Stimulated activated naive CD8-positive, alpha-beta T cell treated with anti-CD3 and anti-CD28 coated beads, Interleukin-15, Interleukin-2, amounts not matched to agents 100 ng/mL and 50 ng/mL, for 24 hours (primary cell): Measurements from ENCODE around the gene MISP.

Experiments used
- H3K27ac Mint-ChIP-seq: one replicate; pipeline ENCODE4 v1.8.0; 2021; ENCODE audit warnings: mild to moderate bottlenecking, mixed read lengths
- H3K27me3 Mint-ChIP-seq: one replicate; pipeline ENCODE4 v1.8.0; 2021; ENCODE audit warnings: mixed read lengths
- H3K36me3 Mint-ChIP-seq: one replicate; pipeline ENCODE4 v1.8.0; 2021; ENCODE audit warnings: low read depth, mixed read lengths
- H3K4me1 Mint-ChIP-seq: one replicate; pipeline ENCODE4 v1.8.0; 2021; ENCODE audit warnings: low read depth, mixed read lengths
- H3K4me3 Mint-ChIP-seq: one replicate; pipeline ENCODE4 v1.8.0; 2021; ENCODE audit warnings: mild to moderate bottlenecking, mixed read lengths
- H3K9me3 Mint-ChIP-seq: one replicate; pipeline ENCODE4 v1.8.0; 2021; ENCODE audit warnings: mixed read lengths

The MISP gene

DNA sequence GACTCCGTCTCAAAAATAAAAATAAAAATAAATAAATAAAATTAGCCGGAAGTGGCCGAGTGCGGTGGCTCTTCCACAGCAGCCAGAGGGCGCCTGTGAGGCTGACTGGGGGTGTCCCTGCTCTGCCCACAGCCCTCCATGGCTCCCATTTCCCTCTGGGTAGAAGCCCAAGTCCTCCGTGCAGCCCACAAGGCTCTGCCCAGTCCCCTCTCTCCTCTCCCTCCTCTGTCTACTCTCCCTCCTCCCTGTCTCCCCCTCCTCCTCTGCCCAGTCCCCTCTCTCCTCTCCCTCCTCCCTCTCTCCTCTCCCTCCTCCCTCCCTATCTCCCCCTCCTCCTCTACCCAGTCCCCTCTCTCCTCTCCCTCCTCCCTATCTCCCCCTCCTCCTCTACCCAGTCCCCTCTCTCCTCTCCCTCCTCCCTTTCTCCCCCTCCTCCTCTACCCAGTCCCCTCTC lies 20.4 kb downstream of the MISP start:
- H3K9me3 Mint-ChIP-seq = no peaks in the 10 kb centered on the region
- no peak overlapping the region for H3K4me3 Mint-ChIP-seq
- H3K36me3 Mint-ChIP-seq = no peaks in the 10 kb centered on the region
- peaks cover 2% of the 10 kb centered on the region for H3K4me1 Mint-ChIP-seq
- H3K27me3 Mint-ChIP-seq = peaks cover 3% of the 10 kb centered on the region
- H3K27ac Mint-ChIP-seq = no peak overlapping the region

DNA sequence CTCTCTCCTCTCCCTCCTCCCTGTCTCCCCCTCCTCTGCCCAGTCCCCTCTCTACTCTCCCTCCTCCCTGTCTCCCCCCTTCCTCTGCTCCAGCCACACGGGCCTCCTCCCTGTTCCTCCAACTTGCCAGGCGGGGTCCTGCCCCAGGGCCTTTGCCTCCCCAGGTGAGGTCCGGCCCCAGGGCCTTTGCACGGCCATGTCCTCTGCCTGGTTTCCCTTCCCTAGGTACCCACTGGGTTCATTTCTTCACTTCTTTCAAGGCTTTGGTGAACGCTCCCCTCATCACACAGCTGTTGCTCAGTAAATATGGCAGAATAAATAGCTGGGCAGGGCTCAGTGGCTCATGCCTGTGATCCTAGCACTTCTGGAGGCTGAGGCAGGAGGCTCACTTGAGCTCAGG lies 21.2 kb downstream of the MISP start:
- Mint-ChIP-seq H3K27me3 (peaks cover 3% of the 10 kb centered on the region), H3K4me1 (peaks cover 2% of the 10 kb centered on the region), H3K9me3 (no peaks in the 10 kb centered on the region), H3K4me3 (no peak overlapping the region), H3K36me3 (no peaks in the 10 kb centered on the region), H3K27ac (no peak overlapping the region)

DNA sequence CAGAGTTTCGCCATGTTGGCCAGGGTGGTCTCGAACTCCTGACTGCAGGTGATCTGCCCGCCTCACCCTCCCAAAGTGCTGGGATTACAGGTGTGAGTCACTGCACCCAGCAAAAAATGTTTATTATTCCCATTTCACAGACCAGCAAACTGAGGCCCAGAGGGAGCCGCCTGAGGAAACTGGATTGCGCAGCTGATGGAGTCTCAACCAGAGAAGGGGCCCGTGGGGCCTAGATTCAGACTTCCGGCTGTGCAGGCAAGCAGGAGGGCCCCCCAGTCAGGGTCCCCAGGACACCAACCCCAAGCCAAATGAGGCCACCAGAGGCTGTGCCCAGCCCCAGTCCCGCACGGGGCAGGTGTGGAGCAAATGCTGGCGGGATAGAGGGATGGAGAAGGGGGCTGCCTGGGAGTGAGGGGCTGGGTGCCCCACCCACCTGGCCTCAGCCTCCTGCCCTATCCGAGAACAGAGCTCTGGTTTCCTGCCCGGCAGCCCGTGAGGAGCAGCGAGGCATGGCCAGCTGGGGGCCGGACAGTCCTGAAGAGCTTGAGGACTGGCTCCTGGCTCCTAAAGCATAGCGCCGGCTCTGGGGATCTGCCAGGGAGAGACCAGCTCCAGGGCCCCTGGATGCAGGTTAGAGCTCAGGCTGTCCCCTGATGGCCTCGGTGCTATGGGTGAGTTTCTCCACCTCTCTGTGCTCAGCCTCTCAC lies 22.0 kb downstream of the MISP start:
- Mint-ChIP-seq H3K27ac (no peak overlapping the region), H3K4me1 (peaks cover 2% of the 10 kb centered on the region), H3K27me3 (peaks cover 3% of the 10 kb centered on the region), H3K36me3 (no peaks in the 10 kb centered on the region), H3K9me3 (no peaks in the 10 kb centered on the region), H3K4me3 (no peak overlapping the region)

DNA sequence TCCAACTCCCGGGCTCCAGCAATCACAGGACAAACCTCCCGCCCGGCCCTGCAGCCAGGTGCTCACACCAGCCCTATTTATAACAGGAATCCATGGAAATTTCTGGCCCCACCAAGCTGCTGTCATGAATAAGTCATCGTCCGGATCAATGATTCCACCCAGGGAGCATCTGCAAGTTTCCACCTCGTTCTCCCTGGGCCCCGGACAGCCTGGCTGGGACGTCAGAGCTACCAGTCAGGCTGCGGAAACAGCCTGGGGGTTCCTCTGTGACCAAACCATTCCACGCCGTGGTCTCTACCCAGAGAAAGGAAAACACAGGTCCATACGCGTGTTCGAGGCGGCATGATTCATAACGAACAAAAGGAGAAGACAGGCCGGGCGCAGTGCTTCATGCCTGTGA lies 25.6 kb downstream of the MISP start:
- no peaks in the 10 kb centered on the region for H3K27me3 Mint-ChIP-seq
- H3K4me3 Mint-ChIP-seq = no peak overlapping the region
- no peak overlapping the region for H3K27ac Mint-ChIP-seq
- H3K9me3 Mint-ChIP-seq = no peaks in the 10 kb centered on the region
- H3K36me3 Mint-ChIP-seq = no peaks in the 10 kb centered on the region
- H3K4me1 Mint-ChIP-seq = no peaks in the 10 kb centered on the region

DNA sequence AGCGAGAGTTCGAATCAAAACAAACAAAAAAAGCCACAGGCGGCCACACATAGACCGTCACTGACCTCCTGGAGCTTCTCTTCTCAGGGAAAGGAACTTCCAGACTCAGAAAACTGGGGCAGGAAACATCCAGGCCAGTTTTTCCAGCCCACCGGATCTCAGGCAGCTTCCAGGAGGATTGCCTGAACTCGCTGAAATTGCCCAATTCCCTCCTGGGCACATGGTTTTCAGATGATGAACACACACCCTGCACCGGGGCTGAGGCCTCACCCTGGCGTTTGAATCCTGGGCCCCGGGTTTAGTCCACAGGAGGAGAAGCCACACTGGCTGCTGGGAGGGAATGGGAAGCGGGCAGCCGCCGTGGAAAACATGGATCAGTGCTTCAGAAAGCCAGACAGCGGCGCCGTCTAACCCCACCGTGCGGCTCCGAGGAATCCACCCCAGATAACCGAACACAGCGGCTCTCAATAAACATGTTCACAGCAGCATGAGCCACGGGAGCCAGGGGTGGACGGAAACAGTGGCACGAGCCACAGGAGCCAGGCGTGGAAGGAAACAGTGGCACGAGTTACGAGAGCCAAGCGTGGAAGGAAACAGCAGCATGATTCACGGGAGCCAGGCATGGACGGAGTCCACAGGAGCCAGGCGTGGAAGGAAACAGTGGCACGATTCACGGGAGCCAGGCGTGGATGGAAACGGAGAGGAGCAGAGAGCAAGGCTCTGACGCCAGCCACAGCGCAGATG lies 28.2 kb downstream of the MISP start:
- no peak overlapping the region for H3K27ac Mint-ChIP-seq
- no peaks in the 10 kb centered on the region for H3K9me3 Mint-ChIP-seq
- H3K4me3 Mint-ChIP-seq = no peak overlapping the region
- no peaks in the 10 kb centered on the region for H3K4me1 Mint-ChIP-seq
- H3K27me3 Mint-ChIP-seq = no peaks in the 10 kb centered on the region
- H3K36me3 Mint-ChIP-seq = no peaks in the 10 kb centered on the region

DNA sequence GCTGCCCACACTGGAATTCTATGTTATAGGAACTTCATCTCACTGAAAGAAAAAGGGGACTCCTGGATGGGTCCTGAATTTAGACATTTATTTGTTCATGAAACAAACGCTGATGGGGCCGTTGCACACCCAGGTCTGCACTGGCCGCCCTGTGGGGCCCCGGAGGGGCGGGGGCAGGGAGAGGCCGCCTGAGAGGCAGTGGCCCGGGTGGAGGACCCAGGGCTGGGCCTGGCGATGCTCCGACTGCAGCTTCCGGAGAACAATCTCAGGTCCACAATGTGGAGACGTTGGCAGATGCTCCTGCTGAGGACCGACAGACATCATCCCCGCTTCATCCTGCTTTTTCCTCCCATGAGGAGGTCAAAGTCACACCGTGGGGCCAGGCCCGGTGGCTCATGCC lies 30.0 kb downstream of the MISP start:
- Mint-ChIP-seq H3K9me3 (no peaks in the 10 kb centered on the region), H3K4me1 (no peaks in the 10 kb centered on the region), H3K4me3 (no peak overlapping the region), H3K27me3 (no peaks in the 10 kb centered on the region), H3K27ac (no peak overlapping the region), H3K36me3 (no peaks in the 10 kb centered on the region)

DNA sequence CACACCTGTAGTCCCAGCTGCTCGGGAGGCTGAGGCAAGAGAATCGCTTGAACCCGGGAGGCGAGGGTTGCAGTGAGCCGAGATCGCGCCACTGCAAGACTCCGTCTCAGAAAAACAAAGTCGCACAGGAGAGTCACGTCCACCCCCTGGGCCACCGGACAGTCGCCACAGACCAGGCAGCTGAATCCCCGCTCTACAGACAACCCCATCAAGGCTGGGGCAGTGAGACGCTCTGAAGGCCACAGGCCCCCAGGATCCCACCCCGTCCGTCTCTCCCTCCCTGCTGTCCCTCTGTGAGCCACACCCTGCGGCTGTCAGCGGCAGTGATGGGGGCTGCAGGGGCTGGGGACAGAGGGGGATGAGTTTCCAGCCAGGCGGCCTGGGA lies 30.9 kb downstream of the MISP start:
- no peaks in the 10 kb centered on the region for H3K4me1 Mint-ChIP-seq
- no peaks in the 10 kb centered on the region for H3K9me3 Mint-ChIP-seq
- no peaks in the 10 kb centered on the region for H3K27me3 Mint-ChIP-seq
- H3K27ac Mint-ChIP-seq = no peak overlapping the region
- H3K4me3 Mint-ChIP-seq = no peak overlapping the region
- no peaks in the 10 kb centered on the region for H3K36me3 Mint-ChIP-seq

DNA sequence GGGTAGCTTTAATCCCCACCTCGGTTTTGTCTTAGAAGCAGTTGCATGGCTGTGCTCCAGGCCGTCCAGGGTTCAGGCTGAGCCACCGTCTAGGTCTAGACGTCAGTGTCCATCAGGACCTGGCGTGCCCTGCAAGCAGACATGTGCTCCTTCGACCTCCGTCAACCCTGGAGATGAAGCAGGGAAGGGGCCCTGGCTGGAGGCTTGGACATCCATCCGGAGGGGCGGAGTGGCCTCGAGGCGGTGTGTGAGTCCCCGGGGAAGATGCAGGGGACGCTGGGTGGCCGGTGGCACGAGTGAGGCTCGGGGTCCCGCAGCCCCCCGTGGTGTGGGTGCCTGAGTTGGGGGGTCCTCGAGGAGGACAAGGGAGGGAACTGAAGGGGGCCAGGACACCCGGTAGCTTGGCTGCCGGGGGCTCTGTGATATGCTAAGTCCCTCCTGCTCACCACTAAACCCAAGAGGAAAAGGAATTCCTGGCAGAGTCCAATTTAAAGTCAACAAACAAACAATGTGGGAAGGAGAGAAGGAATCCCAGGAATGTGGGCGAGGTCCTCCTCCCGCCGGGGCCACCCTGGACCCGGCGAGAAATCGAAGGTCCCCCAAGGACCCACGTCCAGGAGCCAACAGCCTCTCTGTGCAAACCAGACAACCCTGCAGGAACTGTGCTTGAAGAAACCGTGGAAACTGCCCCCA lies 31.4 kb downstream of the MISP start:
- no peaks in the 10 kb centered on the region for H3K4me1 Mint-ChIP-seq
- no peak overlapping the region for H3K27ac Mint-ChIP-seq
- no peaks in the 10 kb centered on the region for H3K27me3 Mint-ChIP-seq

DNA sequence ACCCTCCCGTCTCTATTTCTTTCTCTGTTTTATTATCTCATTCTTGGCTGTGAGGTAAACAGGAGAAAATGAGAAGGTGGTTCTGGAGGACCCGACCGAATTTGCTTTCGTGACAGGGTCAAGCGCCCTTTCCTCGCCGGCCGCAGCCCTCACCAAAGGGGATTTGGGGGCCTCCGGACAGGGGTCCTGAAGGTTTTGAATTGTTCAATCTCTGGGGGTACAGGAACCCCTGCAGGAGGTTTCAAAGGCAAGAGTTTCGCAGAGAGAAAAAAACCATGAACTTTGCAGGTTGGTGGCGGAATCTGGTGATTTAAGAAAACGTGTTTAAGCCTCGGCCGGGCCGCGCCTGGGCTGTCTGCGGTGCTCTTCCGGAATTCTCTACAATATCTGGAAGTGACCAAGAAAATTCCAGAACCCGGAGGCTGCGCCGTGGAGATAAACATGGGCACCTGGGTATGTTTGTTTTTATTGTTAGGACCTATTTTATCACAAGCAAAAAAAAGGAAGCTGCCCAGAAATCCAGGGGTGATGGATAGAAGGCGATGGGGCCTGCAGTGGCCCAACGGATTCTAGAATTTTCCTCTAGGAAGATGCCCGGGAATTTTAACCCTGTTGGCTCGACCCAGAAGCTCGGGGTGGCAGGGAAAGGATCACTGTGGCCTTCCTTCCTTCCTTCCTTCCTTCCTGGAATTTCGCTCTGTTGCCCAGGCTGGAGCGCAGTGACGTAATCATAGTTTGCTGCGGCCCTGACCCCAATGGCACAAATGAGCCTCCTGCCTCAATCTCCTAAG lies 32.2 kb downstream of the MISP start:
- H3K27me3 Mint-ChIP-seq = no peaks in the 10 kb centered on the region
- H3K27ac Mint-ChIP-seq = no peak overlapping the region
- no peaks in the 10 kb centered on the region for H3K36me3 Mint-ChIP-seq
- no peaks in the 10 kb centered on the region for H3K4me1 Mint-ChIP-seq
- no peaks in the 10 kb centered on the region for H3K9me3 Mint-ChIP-seq
- H3K4me3 Mint-ChIP-seq = no peak overlapping the region

More for the DNA sequence above, 31.4 kb downstream of the MISP start:
- H3K36me3 Mint-ChIP-seq = no peaks in the 10 kb centered on the region
- no peak overlapping the region for H3K4me3 Mint-ChIP-seq
- H3K9me3 Mint-ChIP-seq = no peaks in the 10 kb centered on the region

DNA sequence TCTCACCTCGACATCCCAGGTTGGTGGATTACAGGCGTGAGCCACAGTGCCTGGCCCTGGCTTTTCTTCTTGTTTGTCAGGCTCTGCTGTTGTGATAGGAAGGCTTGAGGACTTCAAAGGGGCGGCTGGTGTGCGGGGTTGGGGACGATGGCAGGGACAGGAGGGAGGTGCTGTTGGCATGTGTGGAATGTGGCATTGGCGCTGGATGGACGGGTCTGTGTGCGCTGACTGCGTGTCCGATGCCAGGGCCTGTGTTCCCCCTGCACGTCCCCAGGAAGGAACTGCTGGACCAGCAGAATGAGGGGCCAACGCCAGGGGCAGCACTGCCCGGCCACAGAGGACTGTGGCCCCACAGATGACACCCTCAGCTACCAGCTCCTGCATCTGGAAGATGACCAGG lies 33.6 kb downstream of the MISP start:
- no peak overlapping the region for H3K4me3 Mint-ChIP-seq
- no peak overlapping the region for H3K27ac Mint-ChIP-seq
- H3K9me3 Mint-ChIP-seq = no peaks in the 10 kb centered on the region
- peaks cover under 1% of the 10 kb centered on the region for H3K27me3 Mint-ChIP-seq
- peaks cover 7% of the 10 kb centered on the region for H3K4me1 Mint-ChIP-seq
- no peaks in the 10 kb centered on the region for H3K36me3 Mint-ChIP-seq

DNA sequence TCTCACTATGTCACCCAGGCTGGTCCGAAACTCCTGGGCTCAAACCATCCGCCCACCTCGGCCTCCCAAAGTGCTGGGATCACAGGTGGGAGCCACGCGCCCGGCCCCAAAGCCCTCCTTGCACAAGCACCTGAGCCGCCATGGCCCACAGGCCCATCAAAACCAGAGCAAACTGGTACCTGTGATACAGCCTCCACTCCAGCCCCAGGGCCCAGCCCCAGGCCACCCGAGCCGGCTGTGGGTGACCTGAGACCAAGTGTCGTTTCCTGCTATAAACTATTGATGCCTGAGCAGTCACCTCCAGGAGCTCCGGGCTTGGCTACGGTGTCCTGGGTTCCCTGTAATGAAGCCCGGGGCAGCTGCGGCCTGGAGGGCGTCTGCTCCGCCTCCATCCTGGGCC lies 36.6 kb downstream of the MISP start:
- peaks cover 4% of the 10 kb centered on the region for H3K27me3 Mint-ChIP-seq
- H3K4me3 Mint-ChIP-seq = no peak overlapping the region
- H3K36me3 Mint-ChIP-seq = no peaks in the 10 kb centered on the region
- peaks cover 7% of the 10 kb centered on the region for H3K4me1 Mint-ChIP-seq
- H3K9me3 Mint-ChIP-seq = no peaks in the 10 kb centered on the region
- no peak overlapping the region for H3K27ac Mint-ChIP-seq

DNA sequence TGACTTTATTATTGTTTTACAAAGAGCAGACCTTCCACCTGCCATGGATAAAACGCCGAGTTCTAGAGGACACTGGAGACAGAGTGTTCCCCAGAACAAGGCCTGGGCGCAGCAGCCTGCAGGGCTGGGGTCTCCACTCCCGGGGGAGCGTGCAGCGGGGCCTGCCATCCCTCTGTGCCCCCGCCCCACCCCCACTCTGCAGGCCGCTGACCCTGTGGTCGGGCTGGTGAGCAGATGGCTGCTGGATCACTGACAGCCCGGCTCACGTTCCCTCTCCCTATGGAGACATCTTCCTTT lies 37.7 kb downstream of the MISP start:
- H3K4me1 Mint-ChIP-seq = peaks cover 7% of the 10 kb centered on the region
- no peaks in the 10 kb centered on the region for H3K9me3 Mint-ChIP-seq
- no peak overlapping the region for H3K27ac Mint-ChIP-seq
- H3K27me3 Mint-ChIP-seq = peaks cover 4% of the 10 kb centered on the region
- no peak overlapping the region for H3K4me3 Mint-ChIP-seq
- no peaks in the 10 kb centered on the region for H3K36me3 Mint-ChIP-seq

DNA sequence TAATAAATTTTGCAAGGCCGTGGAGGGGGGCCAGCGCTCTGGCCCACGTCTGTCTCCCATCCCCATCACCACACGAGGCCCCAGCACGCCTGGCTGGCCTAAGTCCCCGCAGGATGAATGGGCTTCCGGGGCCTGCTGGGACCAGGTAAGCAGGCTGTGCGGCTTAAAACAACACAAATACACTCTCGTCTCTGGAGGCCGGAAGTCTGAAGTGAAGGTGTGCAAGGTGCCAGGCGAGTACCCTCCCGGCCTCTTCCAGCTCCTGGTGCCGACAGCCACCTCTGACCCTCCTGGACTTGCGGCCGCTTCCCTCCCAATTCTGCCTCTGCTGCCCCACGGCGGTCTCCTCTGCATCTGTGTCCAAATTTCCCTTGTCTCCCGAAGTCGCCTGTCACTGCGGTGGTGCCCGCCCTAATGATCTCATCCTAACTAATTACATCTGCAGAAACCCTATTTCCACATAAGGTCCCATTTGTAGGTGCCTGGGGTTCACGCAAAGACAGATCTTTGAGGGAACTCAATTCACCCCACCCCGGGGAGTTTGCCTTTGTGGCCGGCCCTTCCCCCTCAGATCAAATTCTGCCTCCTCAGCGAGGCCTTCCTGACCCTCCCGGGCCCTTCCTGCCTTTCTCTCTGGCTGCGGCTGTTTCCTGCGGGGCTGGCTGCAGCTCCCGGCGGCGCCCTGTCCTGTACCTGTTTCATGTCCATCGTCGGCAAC lies 38.2 kb downstream of the MISP start:
- H3K27ac Mint-ChIP-seq = no peak overlapping the region
- peaks cover 7% of the 10 kb centered on the region for H3K4me1 Mint-ChIP-seq
- no peaks in the 10 kb centered on the region for H3K36me3 Mint-ChIP-seq
- H3K4me3 Mint-ChIP-seq = no peak overlapping the region
- no peaks in the 10 kb centered on the region for H3K9me3 Mint-ChIP-seq
- H3K27me3 Mint-ChIP-seq = peaks cover 4% of the 10 kb centered on the region

DNA sequence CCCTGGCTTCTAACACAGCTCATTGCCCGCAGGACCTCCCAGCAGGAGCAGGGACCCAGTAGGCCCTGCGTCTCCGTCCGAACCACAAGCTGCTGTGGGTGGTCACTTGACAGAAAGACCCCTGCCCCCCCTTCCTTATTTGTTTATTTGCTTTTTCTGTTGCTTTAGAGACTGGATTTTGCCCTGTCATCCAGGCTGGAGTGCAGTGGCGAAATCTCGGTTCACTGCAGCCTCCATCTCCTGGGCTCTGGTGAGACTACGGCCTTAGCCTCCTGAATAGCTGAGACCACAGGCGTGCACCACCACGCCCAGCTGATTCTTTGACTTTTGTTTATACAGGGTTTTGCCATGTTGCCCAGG lies 38.8 kb downstream of the MISP start:
- Mint-ChIP-seq H3K4me1 (peaks cover 7% of the 10 kb centered on the region), H3K27me3 (peaks cover 4% of the 10 kb centered on the region), H3K36me3 (no peaks in the 10 kb centered on the region), H3K4me3 (no peak overlapping the region), H3K9me3 (no peaks in the 10 kb centered on the region), H3K27ac (no peak overlapping the region)
